OCI-LY7 (cell line): ENCODE results near the gene PPP1R10. TPM values are rescaled to one million over a fixed set of nuclear protein-coding genes. Genes with fewer than 3 reads are reported as not detected.

Experiments
- BruUV-seq: library from RNA; stranded (reverse); fragments of 400-500 nt; replicated peaks from 2 replicates; lab custom pipeline; 2021; lab: Mats Ljungman, UMichigan
- CTCF ChIA-PET: fragments of 300-600 bp; sonication (Branson Sonifier 250); formaldehyde crosslinking; loops from one replicate; lab custom pipeline; 2022; ENCODE audit warnings: antibody characterized with exemption; ENCODE audit not compliant: unreplicated experiment; lab: Charles Lee
- POLR2A ChIA-PET: fragments of 300-600 bp; sonication (Branson Sonifier 250); formaldehyde crosslinking; loops from one replicate; lab custom pipeline; 2022; ENCODE audit warnings: antibody characterized with exemption; lab: Charles Lee
- DNase-seq: peaks from one replicate; pipeline ENCODE4 v3.0.0-alpha.2; 2015; ENCODE audit warnings: low spot score
- H2AFZ ChIP-seq: fragments of 200-600 bp; sonication (generic), shearing (Covaris generic); 2 replicates; pipeline ENCODE4 v1.6.1; 2014; ENCODE audit warnings: mild to moderate bottlenecking, antibody characterized with exemption, low read length, moderate library complexity
- H3K27ac ChIP-seq: fragments of 200-600 bp; sonication (generic); 2 replicates; pipeline ENCODE4 v1.5.1; 2014; ENCODE audit warnings: mixed run types, low read depth, mild to moderate bottlenecking, moderate library complexity, low read length, inconsistent platforms; ENCODE audit not compliant: poor library complexity, severe bottlenecking
- H3K36me3 ChIP-seq: fragments of 200-600 bp; sonication (generic); 2 replicates; pipeline ENCODE4 v1.6.1; 2014; ENCODE audit warnings: mild to moderate bottlenecking, antibody characterized with exemption, low read length, moderate library complexity, mixed read lengths; ENCODE audit not compliant: insufficient read depth
- H3K4me1 ChIP-seq: fragments of 200-600 bp; sonication (generic); 2 replicates; pipeline ENCODE4 v1.5.1; 2014; ENCODE audit warnings: mild to moderate bottlenecking, low read length; ENCODE audit not compliant: insufficient read depth, poor library complexity, severe bottlenecking
- H3K4me2 ChIP-seq: fragments of 200-600 bp; sonication (generic); 2 replicates; pipeline ENCODE4 v1.6.1; 2014; ENCODE audit warnings: mild to moderate bottlenecking, low read length
- H3K4me3 ChIP-seq: fragments of 200-600 bp; sonication (generic); 2 replicates; pipeline ENCODE4 v1.5.1; 2014; ENCODE audit warnings: mild to moderate bottlenecking, low read depth, low read length; ENCODE audit not compliant: poor library complexity, severe bottlenecking
- H3K79me2 ChIP-seq: fragments of 200-600 bp; sonication (generic); 2 replicates; pipeline ENCODE4 v1.6.1; 2016; ENCODE audit warnings: low read depth, mild to moderate bottlenecking, low read length, moderate library complexity, mixed read lengths; ENCODE audit not compliant: insufficient read depth
- H3K9me2 ChIP-seq: fragments of 200-600 bp; sonication (generic); 2 replicates; pipeline ENCODE4 v1.6.1; 2016; ENCODE audit warnings: mild to moderate bottlenecking, low read length, mixed read lengths; ENCODE audit not compliant: insufficient read depth
- H3K9me3 ChIP-seq: fragments of 200-600 bp; sonication (generic); 2 replicates; pipeline ENCODE4 v1.6.1; 2014; ENCODE audit warnings: mild to moderate bottlenecking, mixed run types, low read length, mixed read lengths
- H4K20me1 ChIP-seq: fragments of 200-600 bp; sonication (generic); 2 replicates; pipeline ENCODE4 v1.6.1; 2014; ENCODE audit warnings: mild to moderate bottlenecking, antibody characterized with exemption, low read length, moderate library complexity, mixed read lengths; ENCODE audit not compliant: insufficient read depth
- CTCF ChIP-seq: fragments of 200-600 bp; sonication (generic); conservative IDR thresholded peaks from 2 replicates; pipeline ENCODE4 v1.5.1; 2014; ENCODE audit warnings: mild to moderate bottlenecking, antibody characterized with exemption, low read length, moderate library complexity, mixed read lengths
- EZH2phosphoT487 ChIP-seq: fragments of 200-600 bp; sonication (generic); IDR thresholded peaks from 2 replicates; pipeline ENCODE4 v1.6.1; 2018; ENCODE audit warnings: low read depth, borderline replicate concordance, mild to moderate bottlenecking, mixed run types, antibody characterized with exemption, low read length, moderate library complexity, mixed read lengths
- intact Hi-C: fragments of 100-400 bp; cut with micrococcal nuclease; formaldehyde crosslinking; loops from one replicate; pipeline ENCODE4 v1.10.0; 2022; ENCODE audit not compliant: unreplicated experiment
- total RNA-seq, 2 experiments: library from RNA; depleted of rRNA in 1 of 2; stranded (reverse); fragments of >200 nt in 1 of 2; shearing (Covaris generic) in 1 of 2; gene quantifications; 2 replicates each; pipeline ENCODE4 v1.2.3, GENCODE V29; 2014 to 2022

The PPP1R10 gene
- total RNA-seq, 2 experiments from 2014 or later = 126 to 155 TPM

GRCh38 chr6:30613251-30614043, 3.6 kb downstream of the PPP1R10 start:
- no TSS peak for BruUV-seq
- ChIA-PET CTCF (interaction anchor here (1.1 kb wide), 1 partner anchor 117 kb away, joined by 3 read pairs; no protein-coding TSS in a partner anchor), POLR2A (interaction anchor here (0.6 to 3.6 kb wide), 9 partner anchors 9 to 243 kb away, joined by 3 to 38 read pairs (median 5); partner anchors contain the start of genes C6orf136 and DHX16)
- intact Hi-C loops = loop anchor here (2.0 kb wide), 1 partner anchor 57 kb away; the partner anchor contains the start of genes GNL1 and PRR3
- Histone ChIP-seq H3K9me2 (no peaks in the 10 kb centered on the region), H3K4me2 (peak overlapping the region; percentile 99), H3K4me1 (peaks cover 27% of the 10 kb centered on the region), H3K79me2 (peaks cover 62% of the 10 kb centered on the region), H3K27ac (no peak overlapping the region), H4K20me1 (peaks cover 30% of the 10 kb centered on the region; the same call in 1 of the 2 replicates), H2AFZ (no peak overlapping the region), H3K4me3 (peak overlapping the region; percentile 88), H3K9me3 (no peaks in the 10 kb centered on the region), H3K36me3 (peaks cover 75% of the 10 kb centered on the region)
- TF ChIP-seq EZH2phosphoT487 (no peak), CTCF (no peak)
- DNase-seq = no peak

DNA sequence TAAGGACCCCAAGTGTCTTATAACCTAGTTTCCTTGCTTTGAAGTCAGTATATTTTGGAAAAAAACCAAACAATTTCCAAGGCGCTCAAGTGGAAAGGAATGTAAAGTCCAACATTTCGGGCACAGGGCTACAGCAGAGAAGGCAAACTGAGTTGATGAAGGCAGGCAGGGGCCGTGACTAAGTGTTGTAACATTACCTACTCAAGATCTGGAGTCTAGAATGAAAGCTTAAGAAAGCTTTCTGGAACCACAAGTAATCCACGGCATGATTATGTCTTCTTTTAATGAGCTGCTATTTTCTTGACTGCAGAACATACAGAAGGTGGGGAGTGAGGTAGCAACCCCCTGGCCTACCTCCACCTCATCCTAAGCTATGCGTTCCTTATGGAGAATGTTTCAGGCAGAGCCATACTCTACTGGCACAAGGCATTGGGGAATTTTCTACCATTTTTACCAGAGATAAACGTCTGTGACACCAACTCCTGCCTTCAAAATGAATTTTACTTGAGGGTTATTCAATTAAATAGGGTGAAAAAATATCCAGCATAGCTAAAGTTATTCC, 4.3 kb downstream of the PPP1R10 start:
- ChIA-PET CTCF (interaction anchor here (1.1 kb wide), 1 partner anchor 118 kb away, joined by 3 read pairs; no protein-coding TSS in a partner anchor), POLR2A (interaction anchor here (0.5 to 3.6 kb wide), 8 partner anchors 13 to 96 kb away, joined by 3 to 38 read pairs (median 4); partner anchors contain the start of gene C6orf136)
- Histone ChIP-seq H3K36me3 (peaks cover 82% of the 10 kb centered on the region), H3K4me3 (no peak overlapping the region), H4K20me1 (peaks cover 30% of the 10 kb centered on the region; the same call in 1 of the 2 replicates), H3K27ac (no peak overlapping the region), H3K4me1 (peaks cover 27% of the 10 kb centered on the region), H3K79me2 (peaks cover 55% of the 10 kb centered on the region), H3K4me2 (peak overlapping the region; percentile 99; the same call in 1 of the 2 replicates), H3K9me2 (no peaks in the 10 kb centered on the region), H2AFZ (no peak overlapping the region), H3K9me3 (no peaks in the 10 kb centered on the region)
- intact Hi-C loops = no loop called here
- no peak for DNase-seq
- TF ChIP-seq CTCF (no peak), EZH2phosphoT487 (no peak)
- BruUV-seq = no TSS peak
